A673 (cell line): Measurements from ENCODE around the gene TMEM255A. TPM values are rescaled to one million over a fixed set of nuclear protein-coding genes. Genes with fewer than 3 reads are reported as not detected.

Experiments used
- BruUV-seq: library from RNA; stranded (reverse); fragments of 400-500 nt; replicated peaks from 2 replicates; lab custom pipeline; 2021; lab: Mats Ljungman, UMichigan
- CTCF ChIA-PET: fragments of 300-600 bp; sonication (Branson Sonifier 250); formaldehyde crosslinking; loops from one replicate; lab custom pipeline; 2022; ENCODE audit warnings: antibody characterized with exemption; lab: Charles Lee
- POLR2A ChIA-PET: fragments of 300-600 bp; sonication (Branson Sonifier 250); formaldehyde crosslinking; loops from one replicate; lab custom pipeline; 2022; ENCODE audit warnings: antibody characterized with exemption; ENCODE audit not compliant: low non-redundant PET; lab: Charles Lee
- DNase-seq: peaks from one replicate; pipeline ENCODE4 v3.0.0-alpha.2; 2015; ENCODE audit warnings: low spot score
- H3K27ac ChIP-seq: fragments of 200-600 bp; sonication (generic); 2 replicates; pipeline ENCODE4 v1.5.1; 2016; ENCODE audit warnings: mixed run types, low read depth, mild to moderate bottlenecking, mixed read lengths, antibody characterized with exemption, low read length; ENCODE audit not compliant: poor library complexity, severe bottlenecking
- H3K27me3 ChIP-seq: fragments of 200-600 bp; sonication (generic); replicated peaks from 2 replicates; pipeline ENCODE4 v1.6.1; 2017; ENCODE audit warnings: mixed run types, low read depth, mild to moderate bottlenecking, mixed read lengths, antibody characterized with exemption, low read length; ENCODE audit not compliant: insufficient read depth, poor library complexity
- H3K36me3 ChIP-seq: fragments of 200-600 bp; sonication (generic); 2 replicates; pipeline ENCODE4 v1.6.1; 2016; ENCODE audit warnings: mixed run types, mild to moderate bottlenecking, mixed read lengths, antibody characterized with exemption, low read length; ENCODE audit not compliant: insufficient read depth, poor library complexity, severe bottlenecking
- H3K4me1 ChIP-seq: fragments of 200-600 bp; sonication (generic); 2 replicates; pipeline ENCODE4 v1.6.1; 2017; ENCODE audit warnings: mixed run types, mild to moderate bottlenecking, mixed read lengths, antibody characterized with exemption, low read length; ENCODE audit not compliant: insufficient read depth, poor library complexity, severe bottlenecking
- H3K4me3 ChIP-seq: fragments of 200-600 bp; sonication (generic); 2 replicates; pipeline ENCODE4 v1.5.1; 2016; ENCODE audit warnings: low read depth, mixed run types, mild to moderate bottlenecking, mixed read lengths, low read length; ENCODE audit not compliant: poor library complexity, severe bottlenecking
- H3K9me3 ChIP-seq: fragments of 200-600 bp; sonication (generic); 2 replicates; pipeline ENCODE4 v1.6.1; 2016; ENCODE audit warnings: mixed run types, low read depth, mild to moderate bottlenecking, mixed read lengths, antibody characterized with exemption, low read length; ENCODE audit not compliant: poor library complexity, severe bottlenecking
- CTCF ChIP-seq: fragments of 300-800, 200-600 bp; sonication (generic); conservative IDR thresholded peaks from 2 replicates; pipeline ENCODE4 v1.5.1; 2017; ENCODE audit warnings: low read depth, mild to moderate bottlenecking, antibody characterized with exemption, low read length, moderate library complexity, mixed read lengths
- EZH2 ChIP-seq: fragments of 200-600 bp; sonication (generic); IDR thresholded peaks from 2 replicates; pipeline ENCODE4 v1.6.1; 2017; ENCODE audit warnings: borderline replicate concordance, low read depth, mild to moderate bottlenecking, mixed read lengths, antibody characterized with exemption, low read length; ENCODE audit not compliant: poor library complexity, severe bottlenecking
- intact Hi-C: fragments of 100-400 bp; cut with micrococcal nuclease; formaldehyde crosslinking; loops from one replicate; pipeline ENCODE4 v1.10.0; 2022; ENCODE audit not compliant: unreplicated experiment
- total RNA-seq: library from RNA; stranded (reverse); gene quantifications from 2 replicates; pipeline ENCODE4 v1.2.3, GENCODE V29; 2021

TMEM255A gene
- total RNA-seq, 1 experiment from 2014 or later, result 0.56 TPM

GRCh38 chrX:120250522-120251271 is 60.6 kb downstream of the TMEM255A start, which contains the start of gene ZBTB33:
Gene ZBTB33, plus strand, starts transcription at chrX:120250812. Its CDS starts 2,604 bp downstream, at chrX:120253416.
- intact Hi-C loops, result no loop called here
- TF ChIP-seq EZH2 (no peak), CTCF (peak; percentile 72)
- H3K4me3 ChIP-seq, result peak within 1 kb of the TSS; percentile 66
- peak; percentile 96 for DNase-seq
- no TSS peak for BruUV-seq
- peak within 1 kb of the TSS; percentile 84 for H3K27ac ChIP-seq
- ChIA-PET POLR2A (no interaction called here), CTCF (interaction anchor here (0.6 to 0.8 kb wide), 3 partner anchors 196 to 358 kb away, joined by 3 to 4 read pairs (median 3); no protein-coding TSS in a partner anchor)
- peaks cover 8% of the 10 kb centered on the region for H3K36me3 ChIP-seq
- peaks cover 19% of the 10 kb centered on the region for H3K27me3 ChIP-seq
- H3K9me3 ChIP-seq, result no peaks in the 10 kb centered on the region
- no peaks in the 10 kb centered on the region for H3K4me1 ChIP-seq

GRCh38 chrX:120244735-120245498 is 66.3 kb downstream of the TMEM255A start:
- TF ChIP-seq EZH2, result no peak
- no peak for TF ChIP-seq CTCF
- Histone ChIP-seq H3K9me3 (no peaks in the 10 kb centered on the region), H3K27me3 (peaks cover 25% of the 10 kb centered on the region), H3K4me3 (peak overlapping the region; percentile 50), H3K4me1 (no peaks in the 10 kb centered on the region), H3K27ac (no peak overlapping the region), H3K36me3 (no peaks in the 10 kb centered on the region)
- intact Hi-C loops, result loop anchor here (10.0 kb wide), 1 partner anchor 210 kb away; no protein-coding TSS in a partner anchor
- ChIA-PET CTCF (no interaction called here), POLR2A (no interaction called here)
- DNase-seq, result peak; percentile 57
- BruUV-seq, result no TSS peak

GRCh38 chrX:120244395-120244734 is 66.9 kb downstream of the TMEM255A start:
- BruUV-seq, result no TSS peak
- intact Hi-C loops, result loop anchor here (10.0 kb wide), 1 partner anchor 210 kb away; no protein-coding TSS in a partner anchor
- no peak for DNase-seq
- Histone ChIP-seq H3K4me1 (no peaks in the 10 kb centered on the region), H3K27me3 (peaks cover 25% of the 10 kb centered on the region), H3K36me3 (no peaks in the 10 kb centered on the region), H3K4me3 (peak overlapping the region; percentile 50), H3K27ac (no peak overlapping the region), H3K9me3 (no peaks in the 10 kb centered on the region)
- no peak for TF ChIP-seq EZH2
- POLR2A ChIA-PET, result interaction anchor here (0.6 kb wide), 1 partner anchor 95 kb away, joined by 5 read pairs; no protein-coding TSS in a partner anchor
- CTCF ChIA-PET, result no interaction called here
